Neural progenitor cell (in vitro differentiated cells): ENCODE results near the gene CD3D. TPM values are rescaled to one million over a fixed set of nuclear protein-coding genes. Genes with fewer than 3 reads are reported as not detected.

Experiments used
- DNase-seq: peaks from one replicate; pipeline ENCODE4 v3.0.0-alpha.2; 2016; ENCODE audit warnings: low spot score
- H2AFZ ChIP-seq: fragments of 200-600 bp; sonication (generic); replicated peaks from 2 replicates; pipeline ENCODE4 v1.6.1; 2016; ENCODE audit warnings: antibody characterized with exemption
- H3F3A ChIP-seq: fragments of 200-600 bp; sonication (generic); 2 replicates; pipeline ENCODE4 v1.6.1; 2016; ENCODE audit warnings: antibody characterized with exemption, low read depth
- H3K27ac ChIP-seq: fragments of 200-600 bp; sonication (generic); 2 replicates; pipeline ENCODE4 v1.5.1; 2016; ENCODE audit warnings: mild to moderate bottlenecking
- H3K27me3 ChIP-seq: fragments of 200-600 bp; sonication (generic); 2 replicates; pipeline ENCODE4 v1.6.1; 2016; ENCODE audit warnings: mild to moderate bottlenecking, moderate library complexity
- H3K36me3 ChIP-seq: fragments of 200-600 bp; sonication (generic); 2 replicates; pipeline ENCODE4 v1.5.1; 2016
- H3K4me1 ChIP-seq: fragments of 200-600 bp; sonication (generic); 2 replicates; pipeline ENCODE4 v1.6.1; 2016; ENCODE audit warnings: mixed run types
- H3K4me2 ChIP-seq: fragments of 200-600 bp; sonication (generic); 2 replicates; pipeline ENCODE4 v1.6.1; 2016
- H3K4me3 ChIP-seq: fragments of 200-600 bp; sonication (generic); 2 replicates; pipeline ENCODE4 v1.5.1; 2016
- H3K79me2 ChIP-seq: fragments of 200-600 bp; sonication (generic); 2 replicates; pipeline ENCODE4 v1.6.1; 2016; ENCODE audit warnings: low read depth
- H3K9ac ChIP-seq: fragments of 200-600 bp; sonication (generic); 2 replicates; pipeline ENCODE4 v1.6.1; 2016
- H3K9me3 ChIP-seq: fragments of 200-600 bp; sonication (generic); 2 replicates; pipeline ENCODE4 v1.5.1; 2016; ENCODE audit warnings: low read depth
- H4K20me1 ChIP-seq: fragments of 200-600 bp; sonication (generic); 2 replicates; pipeline ENCODE4 v1.6.1; 2016; ENCODE audit warnings: low read depth
- H3K27ac Mint-ChIP-seq: 3 replicates; pipeline ENCODE4 v1.8.0; 2021; ENCODE audit warnings: mixed read lengths
- H3K27me3 Mint-ChIP-seq: 2 replicates; pipeline ENCODE4 v1.8.0; 2022; ENCODE audit warnings: low read depth, mild to moderate bottlenecking, inconsistent platforms, moderate library complexity, mixed read lengths; ENCODE audit not compliant: insufficient read depth
- H3K36me3 Mint-ChIP-seq: 3 replicates; pipeline ENCODE4 v1.8.0; 2021; ENCODE audit warnings: mixed read lengths
- H3K4me1 Mint-ChIP-seq: 3 replicates; pipeline ENCODE4 v1.8.0; 2021; ENCODE audit warnings: mixed read lengths
- H3K4me3 Mint-ChIP-seq: 3 replicates; pipeline ENCODE4 v1.8.0; 2021; ENCODE audit warnings: mild to moderate bottlenecking, moderate library complexity, mixed read lengths
- H3K9me3 Mint-ChIP-seq: 3 replicates; pipeline ENCODE4 v1.8.0; 2020; ENCODE audit warnings: mixed read lengths
- CTCF ChIP-seq: fragments of 200-600 bp; sonication (generic); IDR thresholded peaks from 2 replicates; pipeline ENCODE4 v1.5.1; 2017; ENCODE audit warnings: antibody characterized with exemption, mild to moderate bottlenecking
- EZH2 ChIP-seq: fragments of 200-600 bp; sonication (generic); IDR thresholded peaks from 2 replicates; pipeline ENCODE4 v1.6.1; 2017; ENCODE audit warnings: antibody characterized with exemption, mild to moderate bottlenecking, moderate library complexity
- EZH2phosphoT487 ChIP-seq: fragments of 200-600 bp; sonication (generic); IDR thresholded peaks from 2 replicates; pipeline ENCODE4 v1.6.1; 2017; ENCODE audit warnings: antibody characterized with exemption
- total RNA-seq: library from RNA; depleted of rRNA; stranded (reverse); fragments of >200 nt; gene quantifications from 2 replicates; pipeline ENCODE4 v1.2.3, GENCODE V29; 2015; ENCODE audit warnings: low replicate concordance

CD3D gene
- total RNA-seq, 1 donor from 2014 or later = not detected

- no peak for DNase-seq
- H3F3A ChIP-seq = no peaks in the 10 kb centered on the region
- H3K4me1 Mint-ChIP-seq = peaks cover 5% of the 10 kb centered on the region
These were observed 2.1 kb downstream of the CD3D start for GRCh38 chr11:118340449-118340848.

GRCh38 chr11:118339281-118339961, 3.1 kb downstream of the CD3D start:
- H3K36me3 Mint-ChIP-seq = no peaks in the 10 kb centered on the region
- H2AFZ ChIP-seq = no peak overlapping the region
- H3K27ac ChIP-seq = no peak overlapping the region
- no peak overlapping the region for H3K4me2 ChIP-seq
- no peak overlapping the region for H3K4me3 ChIP-seq
- no peak overlapping the region for H3K4me3 Mint-ChIP-seq
- H3K27ac Mint-ChIP-seq = no peak overlapping the region
- no peaks in the 10 kb centered on the region for H3K36me3 ChIP-seq
- no peaks in the 10 kb centered on the region for H3K9me3 Mint-ChIP-seq
- DNase-seq = no peak
- H3K4me1 Mint-ChIP-seq = peaks cover 5% of the 10 kb centered on the region
- no peaks in the 10 kb centered on the region for H3K27me3 ChIP-seq
- no peaks in the 10 kb centered on the region for H3K79me2 ChIP-seq
- H3K9ac ChIP-seq = no peak overlapping the region
- no peaks in the 10 kb centered on the region for H4K20me1 ChIP-seq
- TF ChIP-seq EZH2phosphoT487 = no peak
- TF ChIP-seq CTCF = no peak
- no peak for TF ChIP-seq EZH2
- no peaks in the 10 kb centered on the region for H3K4me1 ChIP-seq
- H3K27me3 Mint-ChIP-seq = peaks cover 11% of the 10 kb centered on the region
- H3F3A ChIP-seq = no peaks in the 10 kb centered on the region
- H3K9me3 ChIP-seq = no peaks in the 10 kb centered on the region

More at GRCh38 chr11:118340449-118340848, 2.1 kb downstream of the CD3D start:
- no peak overlapping the region for H3K27ac ChIP-seq
- peaks cover 6% of the 10 kb centered on the region for H3K27me3 Mint-ChIP-seq
- no peak overlapping the region for H3K9ac ChIP-seq
- no peaks in the 10 kb centered on the region for H3K36me3 Mint-ChIP-seq
- no peak for TF ChIP-seq EZH2
- TF ChIP-seq CTCF = no peak
- no peak for TF ChIP-seq EZH2phosphoT487
- H3K9me3 ChIP-seq = no peaks in the 10 kb centered on the region
- H3K79me2 ChIP-seq = no peaks in the 10 kb centered on the region
- H3K27ac Mint-ChIP-seq = no peak overlapping the region
- peaks cover 3% of the 10 kb centered on the region for H3K27me3 ChIP-seq
- H4K20me1 ChIP-seq = no peaks in the 10 kb centered on the region
- no peak overlapping the region for H3K4me3 Mint-ChIP-seq
- no peak overlapping the region for H3K4me2 ChIP-seq
- no peak overlapping the region for H3K4me3 ChIP-seq
- no peaks in the 10 kb centered on the region for H3K4me1 ChIP-seq
- no peaks in the 10 kb centered on the region for H3K9me3 Mint-ChIP-seq
- no peaks in the 10 kb centered on the region for H3K36me3 ChIP-seq
- no peak overlapping the region for H2AFZ ChIP-seq

- Histone ChIP-seq H3K4me2 (no peak overlapping the region), H3K4me1 (no peaks in the 10 kb centered on the region), H4K20me1 (no peaks in the 10 kb centered on the region), H3K9me3 (no peaks in the 10 kb centered on the region), H3K27me3 (no peaks in the 10 kb centered on the region), H3K79me2 (no peaks in the 10 kb centered on the region), H3K4me3 (no peak overlapping the region), H3K36me3 (no peaks in the 10 kb centered on the region), H3K27ac (no peak overlapping the region), H3F3A (no peaks in the 10 kb centered on the region), H2AFZ (no peak overlapping the region), H3K9ac (no peak overlapping the region)
- Mint-ChIP-seq H3K4me3 (no peak overlapping the region), H3K36me3 (no peaks in the 10 kb centered on the region), H3K4me1 (peaks cover 5% of the 10 kb centered on the region), H3K9me3 (no peaks in the 10 kb centered on the region), H3K27me3 (peaks cover 11% of the 10 kb centered on the region), H3K27ac (no peak overlapping the region)
- TF ChIP-seq CTCF = no peak
- TF ChIP-seq EZH2phosphoT487 = no peak
- TF ChIP-seq EZH2 = no peak
- no peak for DNase-seq
These were observed 3.9 kb downstream of the CD3D start for GRCh38 chr11:118338637-118339061.
